ENCODE results near the gene MUC6. TPM values are rescaled to one million over a fixed set of nuclear protein-coding genes. Genes with fewer than 3 reads are reported as not detected.

The MUC6 gene
- total and polyA plus RNA-seq, 2 of the 8 experiments (the other 6 are each of a cell fraction or from before 2014, with no cell fraction given) = not detected

DNA sequence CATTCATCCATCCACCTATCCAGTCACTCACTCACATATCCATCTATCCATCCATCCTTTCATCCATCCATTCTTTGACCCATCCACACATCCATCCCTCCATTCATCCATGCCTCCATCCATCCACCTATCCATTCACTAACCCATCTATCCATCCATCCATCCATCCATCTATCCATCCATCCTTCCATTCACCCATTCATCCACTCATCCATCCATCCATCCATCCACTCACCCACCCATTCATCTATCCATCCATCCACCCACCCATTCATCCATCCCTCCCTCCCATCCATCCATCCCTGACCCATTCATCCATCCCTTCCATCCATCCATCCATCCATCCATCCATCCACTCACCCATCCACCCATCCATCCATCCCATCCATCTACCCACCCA is 33.2 kb upstream of the MUC6 start (continued):
- TF ChIP-seq EP300 (IDR thresholded peaks at IDR 0.05; ENCODE audit: borderline replicate concordance in 1 of 2, low read depth in 2 of 2, low read length in 2 of 2) (no peak), SAP30 (IDR thresholded peaks at IDR 0.05; ENCODE audit: insufficient read depth, insufficient replicate concordance, low read length) (no peak), SRF (IDR thresholded peaks at IDR 0.05; ENCODE audit: low read depth, low read length) (no peak), EZH2 (IDR thresholded peaks at IDR 0.05; ENCODE audit: low read depth, low read length, severe bottlenecking) (no peak), CHD2 (IDR thresholded peaks at IDR 0.05; ENCODE audit: low read length) (no peak), SIRT6 (IDR thresholded peaks at IDR 0.05; ENCODE audit: low read length) (no peak)
- TF ChIP-seq, protein P1, sequence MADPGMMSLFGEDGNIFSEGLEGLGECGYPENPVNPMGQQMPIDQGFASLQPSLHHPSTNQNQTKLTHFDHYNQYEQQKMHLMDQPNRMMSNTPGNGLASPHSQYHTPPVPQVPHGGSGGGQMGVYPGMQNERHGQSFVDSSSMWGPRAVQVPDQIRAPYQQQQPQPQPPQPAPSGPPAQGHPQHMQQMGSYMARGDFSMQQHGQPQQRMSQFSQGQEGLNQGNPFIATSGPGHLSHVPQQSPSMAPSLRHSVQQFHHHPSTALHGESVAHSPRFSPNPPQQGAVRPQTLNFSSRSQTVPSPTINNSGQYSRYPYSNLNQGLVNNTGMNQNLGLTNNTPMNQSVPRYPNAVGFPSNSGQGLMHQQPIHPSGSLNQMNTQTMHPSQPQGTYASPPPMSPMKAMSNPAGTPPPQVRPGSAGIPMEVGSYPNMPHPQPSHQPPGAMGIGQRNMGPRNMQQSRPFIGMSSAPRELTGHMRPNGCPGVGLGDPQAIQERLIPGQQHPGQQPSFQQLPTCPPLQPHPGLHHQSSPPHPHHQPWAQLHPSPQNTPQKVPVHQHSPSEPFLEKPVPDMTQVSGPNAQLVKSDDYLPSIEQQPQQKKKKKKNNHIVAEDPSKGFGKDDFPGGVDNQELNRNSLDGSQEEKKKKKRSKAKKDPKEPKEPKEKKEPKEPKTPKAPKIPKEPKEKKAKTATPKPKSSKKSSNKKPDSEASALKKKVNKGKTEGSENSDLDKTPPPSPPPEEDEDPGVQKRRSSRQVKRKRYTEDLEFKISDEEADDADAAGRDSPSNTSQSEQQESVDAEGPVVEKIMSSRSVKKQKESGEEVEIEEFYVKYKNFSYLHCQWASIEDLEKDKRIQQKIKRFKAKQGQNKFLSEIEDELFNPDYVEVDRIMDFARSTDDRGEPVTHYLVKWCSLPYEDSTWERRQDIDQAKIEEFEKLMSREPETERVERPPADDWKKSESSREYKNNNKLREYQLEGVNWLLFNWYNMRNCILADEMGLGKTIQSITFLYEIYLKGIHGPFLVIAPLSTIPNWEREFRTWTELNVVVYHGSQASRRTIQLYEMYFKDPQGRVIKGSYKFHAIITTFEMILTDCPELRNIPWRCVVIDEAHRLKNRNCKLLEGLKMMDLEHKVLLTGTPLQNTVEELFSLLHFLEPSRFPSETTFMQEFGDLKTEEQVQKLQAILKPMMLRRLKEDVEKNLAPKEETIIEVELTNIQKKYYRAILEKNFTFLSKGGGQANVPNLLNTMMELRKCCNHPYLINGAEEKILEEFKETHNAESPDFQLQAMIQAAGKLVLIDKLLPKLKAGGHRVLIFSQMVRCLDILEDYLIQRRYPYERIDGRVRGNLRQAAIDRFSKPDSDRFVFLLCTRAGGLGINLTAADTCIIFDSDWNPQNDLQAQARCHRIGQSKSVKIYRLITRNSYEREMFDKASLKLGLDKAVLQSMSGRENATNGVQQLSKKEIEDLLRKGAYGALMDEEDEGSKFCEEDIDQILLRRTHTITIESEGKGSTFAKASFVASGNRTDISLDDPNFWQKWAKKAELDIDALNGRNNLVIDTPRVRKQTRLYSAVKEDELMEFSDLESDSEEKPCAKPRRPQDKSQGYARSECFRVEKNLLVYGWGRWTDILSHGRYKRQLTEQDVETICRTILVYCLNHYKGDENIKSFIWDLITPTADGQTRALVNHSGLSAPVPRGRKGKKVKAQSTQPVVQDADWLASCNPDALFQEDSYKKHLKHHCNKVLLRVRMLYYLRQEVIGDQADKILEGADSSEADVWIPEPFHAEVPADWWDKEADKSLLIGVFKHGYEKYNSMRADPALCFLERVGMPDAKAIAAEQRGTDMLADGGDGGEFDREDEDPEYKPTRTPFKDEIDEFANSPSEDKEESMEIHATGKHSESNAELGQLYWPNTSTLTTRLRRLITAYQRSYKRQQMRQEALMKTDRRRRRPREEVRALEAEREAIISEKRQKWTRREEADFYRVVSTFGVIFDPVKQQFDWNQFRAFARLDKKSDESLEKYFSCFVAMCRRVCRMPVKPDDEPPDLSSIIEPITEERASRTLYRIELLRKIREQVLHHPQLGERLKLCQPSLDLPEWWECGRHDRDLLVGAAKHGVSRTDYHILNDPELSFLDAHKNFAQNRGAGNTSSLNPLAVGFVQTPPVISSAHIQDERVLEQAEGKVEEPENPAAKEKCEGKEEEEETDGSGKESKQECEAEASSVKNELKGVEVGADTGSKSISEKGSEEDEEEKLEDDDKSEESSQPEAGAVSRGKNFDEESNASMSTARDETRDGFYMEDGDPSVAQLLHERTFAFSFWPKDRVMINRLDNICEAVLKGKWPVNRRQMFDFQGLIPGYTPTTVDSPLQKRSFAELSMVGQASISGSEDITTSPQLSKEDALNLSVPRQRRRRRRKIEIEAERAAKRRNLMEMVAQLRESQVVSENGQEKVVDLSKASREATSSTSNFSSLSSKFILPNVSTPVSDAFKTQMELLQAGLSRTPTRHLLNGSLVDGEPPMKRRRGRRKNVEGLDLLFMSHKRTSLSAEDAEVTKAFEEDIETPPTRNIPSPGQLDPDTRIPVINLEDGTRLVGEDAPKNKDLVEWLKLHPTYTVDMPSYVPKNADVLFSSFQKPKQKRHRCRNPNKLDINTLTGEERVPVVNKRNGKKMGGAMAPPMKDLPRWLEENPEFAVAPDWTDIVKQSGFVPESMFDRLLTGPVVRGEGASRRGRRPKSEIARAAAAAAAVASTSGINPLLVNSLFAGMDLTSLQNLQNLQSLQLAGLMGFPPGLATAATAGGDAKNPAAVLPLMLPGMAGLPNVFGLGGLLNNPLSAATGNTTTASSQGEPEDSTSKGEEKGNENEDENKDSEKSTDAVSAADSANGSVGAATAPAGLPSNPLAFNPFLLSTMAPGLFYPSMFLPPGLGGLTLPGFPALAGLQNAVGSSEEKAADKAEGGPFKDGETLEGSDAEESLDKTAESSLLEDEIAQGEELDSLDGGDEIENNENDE (IDR thresholded peaks at IDR 0.05; ENCODE audit: insufficient replicate concordance, low read length) = no peak

Measured in H1 (cell line).